ENCODE measurements around the gene HOXB7.

Gene HOXB7

DNA sequence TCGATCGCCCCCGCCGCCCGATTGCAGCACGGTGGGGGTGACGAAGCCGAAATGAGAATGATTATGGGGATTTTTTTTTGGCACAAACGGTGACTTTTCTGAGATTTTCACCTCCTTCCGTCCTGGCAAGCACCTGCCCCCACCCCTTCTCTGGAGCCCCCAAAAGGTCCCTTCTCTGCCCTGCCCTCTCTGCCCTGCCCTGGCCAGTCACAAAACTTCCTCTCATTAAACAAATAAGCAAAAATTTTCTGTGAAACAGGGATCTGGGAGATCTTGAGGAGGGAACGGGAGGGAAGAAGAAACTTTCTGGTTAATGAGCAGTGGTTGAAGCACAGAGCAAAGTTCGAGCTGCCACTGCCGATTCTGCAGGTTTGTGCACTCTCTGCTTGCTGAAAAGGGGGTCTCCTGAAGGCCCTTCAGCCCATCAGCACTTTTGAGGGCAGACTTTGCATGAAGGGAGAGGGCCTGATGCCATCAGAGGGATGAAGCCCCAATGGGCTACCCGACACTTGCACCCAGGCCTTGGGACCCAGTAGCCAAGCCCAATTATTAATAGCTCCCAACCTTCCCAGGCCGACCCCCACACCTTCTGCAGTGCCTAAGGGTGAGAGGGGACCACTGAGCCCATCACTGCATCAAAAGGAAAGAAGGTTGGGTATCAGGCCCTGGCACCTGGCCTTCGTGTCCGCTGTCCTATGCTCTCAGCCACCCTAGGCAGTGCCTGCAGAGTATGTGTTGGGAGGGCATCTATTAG, 5.3 kb upstream of the HOXB7 start:
- no peak for DNase-seq
- no peak overlapping the region for H3K27ac ChIP-seq
- no peaks in the 10 kb centered on the region for H3K36me3 ChIP-seq (replicated peaks)
- in situ Hi-C loops (cut with HindIII; ENCODE audit: low pct_ligation_motif_present, low sequenced_read_pairs), result no loop called here
- no peak overlapping the region for H3K4me3 ChIP-seq (ENCODE audit: low read depth, low read length)
- peaks cover 84% of the 10 kb centered on the region for H3K27me3 ChIP-seq (replicated peaks)
- TF ChIP-seq, protein P1, sequence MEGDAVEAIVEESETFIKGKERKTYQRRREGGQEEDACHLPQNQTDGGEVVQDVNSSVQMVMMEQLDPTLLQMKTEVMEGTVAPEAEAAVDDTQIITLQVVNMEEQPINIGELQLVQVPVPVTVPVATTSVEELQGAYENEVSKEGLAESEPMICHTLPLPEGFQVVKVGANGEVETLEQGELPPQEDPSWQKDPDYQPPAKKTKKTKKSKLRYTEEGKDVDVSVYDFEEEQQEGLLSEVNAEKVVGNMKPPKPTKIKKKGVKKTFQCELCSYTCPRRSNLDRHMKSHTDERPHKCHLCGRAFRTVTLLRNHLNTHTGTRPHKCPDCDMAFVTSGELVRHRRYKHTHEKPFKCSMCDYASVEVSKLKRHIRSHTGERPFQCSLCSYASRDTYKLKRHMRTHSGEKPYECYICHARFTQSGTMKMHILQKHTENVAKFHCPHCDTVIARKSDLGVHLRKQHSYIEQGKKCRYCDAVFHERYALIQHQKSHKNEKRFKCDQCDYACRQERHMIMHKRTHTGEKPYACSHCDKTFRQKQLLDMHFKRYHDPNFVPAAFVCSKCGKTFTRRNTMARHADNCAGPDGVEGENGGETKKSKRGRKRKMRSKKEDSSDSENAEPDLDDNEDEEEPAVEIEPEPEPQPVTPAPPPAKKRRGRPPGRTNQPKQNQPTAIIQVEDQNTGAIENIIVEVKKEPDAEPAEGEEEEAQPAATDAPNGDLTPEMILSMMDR (IDR thresholded peaks at IDR 0.05; ENCODE audit: low read depth, low read length, missing control alignments), result no peak

DNA sequence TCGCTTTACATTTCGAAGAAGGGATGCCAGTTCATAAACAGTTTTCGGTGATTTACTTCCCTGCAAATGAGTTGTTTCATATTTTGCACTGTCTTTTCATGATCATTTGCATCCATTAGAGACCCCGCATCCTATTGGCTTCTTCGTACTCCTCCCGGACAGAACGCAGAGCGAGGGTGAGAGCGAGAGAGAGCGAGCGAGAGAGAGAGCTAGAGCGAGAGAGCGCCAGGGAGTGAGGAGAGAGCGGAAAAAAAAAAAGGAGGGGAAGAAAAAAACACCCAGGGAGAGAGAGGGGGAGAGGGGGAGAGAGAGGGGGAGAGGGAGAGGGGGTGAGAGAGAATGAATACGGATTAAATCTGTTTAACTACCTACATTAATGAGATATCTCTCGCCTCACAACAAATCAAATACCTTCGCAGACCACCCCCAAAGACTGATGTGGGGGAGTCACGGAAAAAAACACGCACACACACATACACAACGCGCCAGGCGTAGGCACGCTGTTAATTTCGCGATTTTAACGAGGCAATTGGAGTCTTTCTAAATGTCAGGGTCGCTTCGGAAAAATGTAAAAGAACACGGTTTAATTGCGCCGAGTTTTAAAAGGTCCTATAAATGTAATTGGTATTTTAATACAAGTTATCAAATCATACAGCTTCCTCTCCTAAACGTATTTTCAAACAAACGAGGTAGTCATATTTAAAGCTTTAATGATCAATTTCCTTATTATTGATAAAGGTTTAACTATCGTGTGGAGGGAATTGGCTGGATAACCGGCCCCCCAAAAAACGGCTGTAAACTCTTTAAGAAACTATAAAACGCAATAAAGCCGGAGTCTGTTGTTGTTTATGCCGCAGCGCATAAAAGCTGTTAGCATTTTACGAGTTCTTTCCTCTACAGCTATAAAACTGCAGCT, 4.5 kb upstream of the HOXB7 start, which contains the start of gene HOXB8:
Gene HOXB8 (minus strand): TSS at position 246 of the 916 bp plus-strand sequence. CDS start 588 bp downstream, outside the sequence.
- H3K27me3 ChIP-seq (replicated peaks), result peaks cover 84% of the 10 kb centered on the region
- peak within 1 kb of the TSS; percentile 12 for H3K4me3 ChIP-seq (ENCODE audit: low read depth, low read length)
- TF ChIP-seq, protein P1 (IDR thresholded peaks at IDR 0.05; ENCODE audit: low read depth, low read length, missing control alignments), result no peak

DNA sequence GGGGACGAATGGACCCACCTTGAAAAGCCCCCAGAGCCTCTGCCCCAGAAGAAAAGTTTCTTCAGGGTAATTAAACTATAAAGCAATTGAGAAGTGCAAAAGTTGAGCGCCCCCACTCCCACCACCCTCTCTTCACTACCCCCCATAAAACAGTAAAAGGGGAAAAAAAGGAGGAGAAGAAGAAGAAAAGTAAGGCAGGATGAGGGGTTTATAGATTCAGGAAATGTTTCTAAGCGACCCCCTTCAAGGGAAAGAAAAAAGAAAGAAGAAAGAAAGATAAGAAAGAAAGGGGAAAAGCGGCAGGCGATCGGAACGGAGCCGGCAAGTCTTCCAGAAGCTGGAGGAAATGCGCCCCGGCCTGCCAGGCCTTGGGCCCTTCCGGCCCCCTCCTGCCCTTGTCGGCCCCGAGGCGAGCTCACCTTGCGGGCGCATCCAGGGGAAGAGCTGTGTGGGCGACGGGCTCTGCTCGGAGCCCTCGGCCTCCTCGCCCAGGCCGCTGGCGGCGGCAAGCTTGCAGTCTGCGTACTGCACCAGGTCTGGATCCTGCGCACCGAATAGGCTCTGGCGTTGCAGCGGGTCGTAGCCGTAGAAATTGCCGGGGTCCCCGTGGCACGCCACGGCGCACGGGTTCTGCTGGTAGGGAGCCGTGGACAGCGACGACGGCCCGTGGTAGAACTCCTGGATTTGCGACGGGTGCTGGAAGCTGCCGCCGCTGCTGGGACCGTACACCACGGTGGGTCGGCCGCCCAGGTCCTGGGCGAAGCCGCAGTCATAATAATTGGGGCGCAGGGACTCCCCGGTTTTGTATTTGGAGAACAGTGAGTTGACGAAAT, 3.3 kb upstream of the HOXB7 start:
- in situ Hi-C loops (cut with HindIII; ENCODE audit: low pct_ligation_motif_present, low sequenced_read_pairs), result no loop called here
- Histone ChIP-seq H3K27ac (no peak overlapping the region), H3K36me3 (replicated peaks) (no peaks in the 10 kb centered on the region), H3K4me3 (ENCODE audit: low read depth, low read length) (peak overlapping the region; percentile 12), H3K27me3 (replicated peaks) (peaks cover 84% of the 10 kb centered on the region)
- no peak for DNase-seq
- TF ChIP-seq, protein P1 (IDR thresholded peaks at IDR 0.05; ENCODE audit: low read depth, low read length, missing control alignments), result no peak

More for the DNA sequence above, 4.5 kb upstream of the HOXB7 start, which contains the start of gene HOXB8:
- DNase-seq, result no peak
- Histone ChIP-seq H3K36me3 (replicated peaks) (no peaks in the 10 kb centered on the region), H3K27ac (no peak within 1 kb of the TSS)
- in situ Hi-C loops (cut with HindIII; ENCODE audit: low pct_ligation_motif_present, low sequenced_read_pairs), result no loop called here

DNA sequence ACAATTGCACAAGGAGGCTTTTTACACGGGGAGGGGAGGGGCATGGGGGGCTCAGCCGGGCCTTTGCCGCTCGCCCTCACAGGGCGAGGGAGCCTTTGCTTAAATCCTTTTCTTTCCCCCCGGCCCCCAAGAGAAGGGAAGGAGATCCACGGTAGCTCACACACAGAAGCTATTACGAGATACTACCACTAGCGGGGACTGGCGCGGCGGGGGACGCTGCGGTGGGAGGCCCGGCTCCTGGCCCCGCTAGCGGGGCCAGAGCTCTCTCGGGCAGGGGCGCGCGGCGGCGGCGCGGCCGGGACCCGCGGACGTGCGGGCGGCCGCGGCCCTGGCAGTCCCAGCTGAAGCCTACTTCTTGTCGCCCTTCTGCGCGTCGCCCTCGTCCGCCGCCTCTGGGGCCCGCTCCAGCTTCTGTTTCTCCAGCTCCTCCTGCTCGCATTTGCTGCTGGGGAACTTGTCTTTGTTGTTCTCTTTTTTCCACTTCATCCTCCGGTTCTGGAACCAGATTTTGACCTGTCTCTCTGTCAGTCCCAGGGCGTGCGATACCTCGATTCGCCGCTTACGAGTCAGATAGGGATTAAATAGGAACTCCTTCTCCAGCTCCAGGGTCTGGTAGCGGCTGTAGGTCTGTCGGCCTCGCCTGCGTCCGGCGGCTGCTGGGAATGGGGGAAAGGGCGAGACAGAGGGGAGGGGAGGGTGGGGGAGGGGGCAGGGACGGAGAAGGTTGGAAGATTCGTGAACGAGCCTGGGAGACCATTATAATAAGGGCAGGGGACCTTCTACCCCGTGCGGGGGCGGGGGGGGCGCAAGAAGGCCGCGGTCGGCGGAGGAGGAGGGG, 2.3 kb upstream of the HOXB7 start:
- in situ Hi-C loops (cut with HindIII; ENCODE audit: low pct_ligation_motif_present, low sequenced_read_pairs), result no loop called here
- H3K36me3 ChIP-seq (replicated peaks), result no peaks in the 10 kb centered on the region
- H3K4me3 ChIP-seq (ENCODE audit: low read depth, low read length), result peak overlapping the region; percentile 27
- H3K27me3 ChIP-seq (replicated peaks), result peaks cover 84% of the 10 kb centered on the region
- H3K27ac ChIP-seq, result no peak overlapping the region
- TF ChIP-seq, protein P1 (IDR thresholded peaks at IDR 0.05; ENCODE audit: low read depth, low read length, missing control alignments), result peak; percentile 27
- no peak for DNase-seq

DNA sequence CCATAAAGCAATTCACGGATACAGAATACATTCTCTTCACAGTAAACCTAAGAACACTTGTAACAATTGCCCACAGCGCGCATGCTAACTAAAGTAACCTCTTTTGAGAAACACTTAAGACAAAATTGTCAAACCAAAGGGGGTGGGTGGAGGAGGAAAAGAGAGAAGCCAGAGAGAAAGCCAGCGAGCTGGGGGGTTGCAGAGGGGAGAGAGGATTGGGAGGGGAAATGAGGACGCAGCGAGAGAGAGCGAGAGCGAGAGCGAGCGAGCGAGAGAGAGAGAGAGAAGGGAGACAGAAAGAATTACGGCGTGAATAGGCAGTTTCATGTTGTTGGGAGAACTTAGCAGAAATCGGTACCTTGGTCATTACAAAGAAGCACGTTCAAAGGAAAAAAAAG, 1.6 kb upstream of the HOXB7 start:
- no peak for DNase-seq

More for the DNA sequence above, 1.6 kb upstream of the HOXB7 start:
- H3K27ac ChIP-seq, result no peak overlapping the region
- H3K27me3 ChIP-seq (replicated peaks), result peaks cover 83% of the 10 kb centered on the region
- in situ Hi-C loops (cut with HindIII; ENCODE audit: low pct_ligation_motif_present, low sequenced_read_pairs), result no loop called here
- TF ChIP-seq, protein P1 (IDR thresholded peaks at IDR 0.05; ENCODE audit: low read depth, low read length, missing control alignments), result no peak
- no peaks in the 10 kb centered on the region for H3K36me3 ChIP-seq (replicated peaks)
- peak overlapping the region; percentile 17 for H3K4me3 ChIP-seq (ENCODE audit: low read depth, low read length)
